SK-N-SH (cell line): Measurements from ENCODE around the gene RAB3GAP2. TPM values are rescaled to one million over a fixed set of nuclear protein-coding genes. Genes with fewer than 3 reads are reported as not detected.

Source experiments
- CTCF ChIA-PET: fragments of 300-600, 350-600 bp; formaldehyde crosslinking; extraction: SDS; loops from one replicate; lab custom pipeline; 2021; lab: Yijun Ruan, JAX
- POLR2A ChIA-PET: fragments of 350-600 bp; sonication (Branson Sonifier 250); formaldehyde crosslinking; extraction: SDS; loops from one replicate; lab custom pipeline; 2020; ENCODE audit warnings: antibody characterized with exemption, inconsistent platforms; lab: Yijun Ruan, JAX
- DNase-seq: peaks from one replicate; pipeline ENCODE4 v3.0.0; 2012
- H2AFZ ChIP-seq: fragments of 200-600 bp; sonication (generic); 2 replicates; pipeline ENCODE4 v1.8.1; 2016; ENCODE audit warnings: antibody characterized with exemption, mild to moderate bottlenecking, low read depth
- H3F3A ChIP-seq: fragments of 200-600 bp; sonication (generic); replicated peaks from 2 replicates; pipeline ENCODE3; 2016; ENCODE audit warnings: antibody characterized with exemption, mild to moderate bottlenecking; ENCODE audit not compliant: insufficient read depth
- H3K27ac ChIP-seq, 2 experiments: fragments of 200-500 bp in 1 of 2; fragments of 200-600 bp in 1 of 2; sonication (Bioruptor generic) in 1 of 2; sonication (generic), shearing (Covaris generic) in 1 of 2; 2 replicates each; pipeline versions ENCODE4 v1.5.1 to v1.6.1; 2014 to 2016; ENCODE audit warnings: low read depth in 2 of 2, inconsistent platforms in 1 of 2, low read length in 1 of 2, mild to moderate bottlenecking in 1 of 2, mixed read lengths in 1 of 2
- H3K27me3 ChIP-seq: fragments of 200-600 bp; sonication (generic), shearing (Covaris generic); 2 replicates; pipeline ENCODE4 v1.6.1; 2016; ENCODE audit warnings: mixed run types; ENCODE audit not compliant: insufficient read depth
- H3K36me3 ChIP-seq, 2 experiments: fragments of 200-500 bp in 1 of 2; fragments of 200-600 bp in 1 of 2; sonication (Bioruptor generic) in 1 of 2; sonication (generic) in 1 of 2; replicated peaks in 1 of 2; 2 replicates each; pipeline versions ENCODE3 to v1.5.1; 2014 to 2016; ENCODE audit warnings: low read length in 1 of 2, mild to moderate bottlenecking in 1 of 2; ENCODE audit not compliant: insufficient read depth in 2 of 2, control insufficient read depth in 1 of 2
- H3K4me1 ChIP-seq, 2 experiments: fragments of 200-500 bp in 1 of 2; fragments of 200-600 bp in 1 of 2; sonication (Bioruptor generic) in 1 of 2; sonication (generic), shearing (Covaris generic) in 1 of 2; 2 replicates each; pipeline versions ENCODE4 v1.5.1 to v1.6.1; 2014 to 2016; ENCODE audit warnings: low read depth in 1 of 2, low read length in 1 of 2, mixed run types in 1 of 2; ENCODE audit not compliant: insufficient read depth in 2 of 2, control insufficient read depth in 1 of 2
- H3K4me2 ChIP-seq: fragments of 200-600 bp; sonication (generic), shearing (Covaris generic); 2 replicates; pipeline ENCODE4 v1.6.1; 2017; ENCODE audit warnings: mixed run types
- H3K4me3 ChIP-seq, 2 experiments: fragments of 200-500 bp in 1 of 2; fragments of 200-600 bp in 1 of 2; sonication (Bioruptor generic) in 1 of 2; sonication (generic), shearing (Covaris generic) in 1 of 2; 2 replicates each; pipeline versions ENCODE4 v1.5.1 to v1.8.1; 2014 to 2016; ENCODE audit warnings: low read depth in 2 of 2, inconsistent platforms in 1 of 2, low read length in 1 of 2, mild to moderate bottlenecking in 1 of 2, mixed read lengths in 1 of 2, moderate library complexity in 1 of 2
- H3K79me2 ChIP-seq: fragments of 200-600 bp; sonication (generic); 2 replicates; pipeline ENCODE4 v1.8.1; 2017; ENCODE audit warnings: mild to moderate bottlenecking; ENCODE audit not compliant: insufficient read depth
- H3K9ac ChIP-seq: fragments of 200-600 bp; sonication (generic); 2 replicates; pipeline ENCODE4 v1.6.1; 2017; ENCODE audit warnings: mixed run types
- H3K9me2 ChIP-seq: fragments of 200-600 bp; sonication (generic); 2 replicates; pipeline ENCODE4 v1.6.1; 2017; ENCODE audit warnings: mixed run types
- H3K9me3 ChIP-seq: fragments of 200-600 bp; sonication (generic); 2 replicates; pipeline ENCODE4 v1.6.1; 2017; ENCODE audit warnings: mixed run types, mild to moderate bottlenecking, moderate library complexity
- H4K20me1 ChIP-seq: fragments of 200-600 bp; sonication (generic); 2 replicates; pipeline ENCODE4 v1.6.1; 2017; ENCODE audit warnings: mild to moderate bottlenecking, mixed run types; ENCODE audit not compliant: insufficient read depth
- ELF1 ChIP-seq: IDR thresholded peaks from 2 replicates; pipeline ENCODE4 v1.4.0; 2012
- EP300 ChIP-seq, 2 experiments: IDR thresholded peaks; 2 replicates each; pipeline versions ENCODE4 v1.4.0 to v1.6.1; 2012; ENCODE audit warnings: borderline replicate concordance in 1 of 2, low read depth in 1 of 2, low read length in 1 of 2
- EZH2phosphoT487 ChIP-seq: fragments of 200-600 bp; sonication (generic); IDR thresholded peaks from 2 replicates; pipeline ENCODE4 v1.6.1; 2017; ENCODE audit warnings: low read depth, mixed run types, mild to moderate bottlenecking, antibody characterized with exemption, moderate library complexity, borderline replicate concordance
- FOSL2 ChIP-seq: IDR thresholded peaks from 2 replicates; pipeline ENCODE4 v1.4.0; 2012; ENCODE audit warnings: low read depth, mild to moderate bottlenecking, moderate library complexity, borderline replicate concordance
- FOXJ3 ChIP-seq: sonication (generic); formaldehyde crosslinking; IDR thresholded peaks from 2 replicates; pipeline ENCODE4 v1.5.1; 2020; ENCODE audit warnings: mild to moderate bottlenecking, missing genetic modification reagents
- GATA2 ChIP-seq: sonication (generic); formaldehyde crosslinking; IDR thresholded peaks from 2 replicates; pipeline ENCODE4 v1.5.0; 2020; ENCODE audit warnings: mild to moderate bottlenecking, missing genetic modification reagents
- IRF3 ChIP-seq: fragments of 150-350 bp; IDR thresholded peaks from 2 replicates; pipeline ENCODE4 v1.6.1; 2016; ENCODE audit warnings: mild to moderate bottlenecking, low read depth, low read length
- MAX ChIP-seq: IDR thresholded peaks from 2 replicates; pipeline ENCODE4 v1.4.0; 2012; ENCODE audit warnings: low read depth
- MEF2A ChIP-seq: IDR thresholded peaks from 2 replicates; pipeline ENCODE4 v1.4.0; 2012; ENCODE audit warnings: low read depth, borderline replicate concordance
- MXI1 ChIP-seq: IDR thresholded peaks from 2 replicates; pipeline ENCODE4 v1.6.1; 2012; ENCODE audit warnings: mild to moderate bottlenecking, low read depth, low read length, improper control_type of control experiment
- NFIC ChIP-seq: IDR thresholded peaks from 2 replicates; pipeline ENCODE4 v1.4.0; 2012; ENCODE audit warnings: borderline replicate concordance
- PBX3 ChIP-seq: IDR thresholded peaks from 2 replicates; pipeline ENCODE4; 2012
- POLR2AphosphoS5 ChIP-seq: IDR thresholded peaks from 2 replicates; pipeline ENCODE4 v1.6.1; 2012; ENCODE audit warnings: low read depth, low read length
- RFX5 ChIP-seq: IDR thresholded peaks from 2 replicates; pipeline ENCODE4 v1.6.1; 2012; ENCODE audit warnings: mild to moderate bottlenecking, improper control_type of control experiment, low read length
- SIN3A ChIP-seq: IDR thresholded peaks from 2 replicates; pipeline ENCODE4 v1.6.1; 2012; ENCODE audit warnings: low read depth, mild to moderate bottlenecking, low read length, moderate library complexity, borderline replicate concordance
- TAF1 ChIP-seq: IDR thresholded peaks from 2 replicates; pipeline ENCODE4 v1.6.1; 2012; ENCODE audit warnings: low read depth, mild to moderate bottlenecking, low read length, moderate library complexity, borderline replicate concordance
- USF1 ChIP-seq: IDR thresholded peaks from 2 replicates; pipeline ENCODE4 v1.4.0; 2012; ENCODE audit warnings: low read depth, borderline replicate concordance
- USF2 ChIP-seq: fragments of 150-350 bp; IDR thresholded peaks from 2 replicates; pipeline ENCODE4 v1.6.1; 2017; ENCODE audit warnings: antibody characterized with exemption, low read length, low read depth, borderline replicate concordance
- YY1 ChIP-seq: IDR thresholded peaks from 2 replicates; pipeline ENCODE4 v1.4.0; 2012; ENCODE audit warnings: low read depth, mild to moderate bottlenecking
- ZBTB33 ChIP-seq: IDR thresholded peaks from 2 replicates; pipeline ENCODE4 v1.4.0; 2012; ENCODE audit warnings: low read depth, borderline replicate concordance
- WGBS: methylation state at CpG from one replicate; pipeline ENCODE4 v1.1.6; 2017; ENCODE audit warnings: low lambda C conversion rate; 5-methylcytosine and 5-hydroxymethylcytosine counted together
- polyA plus RNA-seq, 3 experiments: library from polyadenylated mRNA; depleted of rRNA; stranded (reverse); fragments of >200 nt; gene quantifications; 2 replicates each; pipeline ENCODE4 v1.2.3, GENCODE V29; 2012

RAB3GAP2 gene
- polyA plus RNA-seq, 1 of the 3 experiments (the other 2 are of a cell fraction): 9.3 TPM

GRCh38 chr1:220127076-220127475 lies 145.2 kb downstream of the RAB3GAP2 start (continued):
- TF ChIP-seq USF2 (no peak), YY1 (no peak), MXI1 (no peak)

- no peaks in the 10 kb centered on the region for H3K9me2 ChIP-seq
- H3K9ac ChIP-seq: no peak overlapping the region
- no peaks in the 10 kb centered on the region for H3K9me3 ChIP-seq
- peak overlapping the region; percentile 0 to 41; a peak in 2 of 4 replicates for H3K27ac ChIP-seq
- TF ChIP-seq YY1: no peak
- TF ChIP-seq FOSL2: no peak
- no peak for TF ChIP-seq NFIC
- TF ChIP-seq ZBTB33: no peak
- no peak for TF ChIP-seq FOXJ3
- TF ChIP-seq IRF3: no peak
- TF ChIP-seq PBX3: no peak
- no peak for TF ChIP-seq RFX5
- no peak for TF ChIP-seq EP300 (IDR thresholded peaks at IDR 0.05; ENCODE audit: borderline replicate concordance in 1 of 2, low read depth in 1 of 2, low read length in 1 of 2)
- no peak for TF ChIP-seq SIN3A
- TF ChIP-seq POLR2AphosphoS5: no peak
- no peak for TF ChIP-seq ELF1
- TF ChIP-seq TAF1: no peak
- no peak for TF ChIP-seq EZH2phosphoT487
- no peak for TF ChIP-seq MEF2A
- TF ChIP-seq MAX: no peak
- no peak for TF ChIP-seq GATA2 (CRISPR knock-in tag)
- no peak for TF ChIP-seq USF1
- TF ChIP-seq MXI1: no peak
- H3K4me1 ChIP-seq: peaks cover 0 to 4% of the 10 kb centered on the region in 2 experiments; a peak in 1 of 4 replicates
- H3K36me3 ChIP-seq: peaks cover 48 to 51% of the 10 kb centered on the region in 2 experiments
- peaks cover 13% of the 10 kb centered on the region for H3K79me2 ChIP-seq
- CTCF ChIA-PET: interaction anchor here (0.6 to 2.4 kb wide), 12 partner anchors 9 to 553 kb away, joined by 3 to 9 read pairs (median 3); no protein-coding TSS in a partner anchor
- no peak overlapping the region for H3K4me3 ChIP-seq
- no peak for DNase-seq
- 10% methylated on average over 1 of the region's 1 CpG for WGBS
- no peak overlapping the region for H3K4me2 ChIP-seq
- no peak overlapping the region for H2AFZ ChIP-seq
- POLR2A ChIA-PET: no interaction called here
- H4K20me1 ChIP-seq: peaks cover 1% of the 10 kb centered on the region; the same call in 1 of the 2 replicates
- no peaks in the 10 kb centered on the region for H3K27me3 ChIP-seq
- H3F3A ChIP-seq: peaks cover 7% of the 10 kb centered on the region
Measured at GRCh38 chr1:220124542-220124941, 147.7 kb downstream of the RAB3GAP2 start.
